ENCODE data around the gene ETV1. TPM values are rescaled to one million over a fixed set of nuclear protein-coding genes. Genes with fewer than 3 reads are reported as not detected.

ETV1 gene
- polyA plus RNA-seq, 1 experiment: 5.4 TPM

DNA sequence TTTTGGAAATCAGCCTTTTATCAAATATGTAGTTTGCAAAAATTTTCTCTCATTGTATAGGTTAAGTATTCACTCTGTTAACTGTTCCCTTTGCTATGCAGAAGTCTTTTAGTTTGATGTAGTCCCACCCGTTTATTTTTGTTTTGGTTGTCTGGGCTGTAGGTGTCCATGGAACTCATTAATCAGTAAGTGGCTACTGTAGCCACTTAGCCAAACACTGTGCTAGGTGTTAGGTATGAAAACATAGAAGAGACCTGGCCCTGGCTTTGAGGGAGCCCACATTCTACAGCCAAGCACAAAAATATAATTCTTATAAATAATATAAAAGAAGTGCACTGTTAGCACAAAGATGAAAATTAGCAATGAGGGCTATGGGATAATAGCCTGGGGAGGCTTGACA, 133.5 kb downstream of the ETV1 start:
- H3K27me3 ChIP-seq (ENCODE audit: control insufficient read depth, insufficient read depth, low read length): no peaks in the 10 kb centered on the region; the same call in 1 of the 2 replicates
- H3K4me3 ChIP-seq (ENCODE audit: low read depth, low read length): no peak overlapping the region
- POLR2A ChIA-PET: no interaction called here
- H3K36me3 ChIP-seq (ENCODE audit: control insufficient read depth, insufficient read depth, low read length): no peaks in the 10 kb centered on the region
- no peak for DNase-seq (ENCODE audit: low read depth)
- TF ChIP-seq, protein P1, sequence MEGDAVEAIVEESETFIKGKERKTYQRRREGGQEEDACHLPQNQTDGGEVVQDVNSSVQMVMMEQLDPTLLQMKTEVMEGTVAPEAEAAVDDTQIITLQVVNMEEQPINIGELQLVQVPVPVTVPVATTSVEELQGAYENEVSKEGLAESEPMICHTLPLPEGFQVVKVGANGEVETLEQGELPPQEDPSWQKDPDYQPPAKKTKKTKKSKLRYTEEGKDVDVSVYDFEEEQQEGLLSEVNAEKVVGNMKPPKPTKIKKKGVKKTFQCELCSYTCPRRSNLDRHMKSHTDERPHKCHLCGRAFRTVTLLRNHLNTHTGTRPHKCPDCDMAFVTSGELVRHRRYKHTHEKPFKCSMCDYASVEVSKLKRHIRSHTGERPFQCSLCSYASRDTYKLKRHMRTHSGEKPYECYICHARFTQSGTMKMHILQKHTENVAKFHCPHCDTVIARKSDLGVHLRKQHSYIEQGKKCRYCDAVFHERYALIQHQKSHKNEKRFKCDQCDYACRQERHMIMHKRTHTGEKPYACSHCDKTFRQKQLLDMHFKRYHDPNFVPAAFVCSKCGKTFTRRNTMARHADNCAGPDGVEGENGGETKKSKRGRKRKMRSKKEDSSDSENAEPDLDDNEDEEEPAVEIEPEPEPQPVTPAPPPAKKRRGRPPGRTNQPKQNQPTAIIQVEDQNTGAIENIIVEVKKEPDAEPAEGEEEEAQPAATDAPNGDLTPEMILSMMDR (IDR thresholded peaks at IDR 0.05; ENCODE audit: insufficient read depth, low read depth, low read length): no peak
- CTCF ChIA-PET: interaction anchor here (1.0 kb wide), 1 partner anchor 133 kb away, joined by 3 read pairs; the partner anchor contains the start of gene ETV1

GRCh38 chr7:13852281-13852968, 137.0 kb downstream of the ETV1 start:
- TF ChIP-seq, protein P1 (IDR thresholded peaks at IDR 0.05; ENCODE audit: insufficient read depth, low read depth, low read length): no peak
- DNase-seq (ENCODE audit: low read depth): no peak
- Histone ChIP-seq H3K27me3 (ENCODE audit: control insufficient read depth, insufficient read depth, low read length) (no peaks in the 10 kb centered on the region; the same call in 1 of the 2 replicates), H3K36me3 (ENCODE audit: control insufficient read depth, insufficient read depth, low read length) (no peaks in the 10 kb centered on the region), H3K4me3 (ENCODE audit: low read depth, low read length) (no peak overlapping the region)
- ChIA-PET POLR2A (no interaction called here), CTCF (no interaction called here)

- POLR2A ChIA-PET: no interaction called here
- no peak for DNase-seq (ENCODE audit: low read depth)
- no peaks in the 10 kb centered on the region for H3K36me3 ChIP-seq (ENCODE audit: control insufficient read depth, insufficient read depth, low read length)
- H3K4me3 ChIP-seq (ENCODE audit: low read depth, low read length): no peak overlapping the region
- TF ChIP-seq, protein P1 (IDR thresholded peaks at IDR 0.05; ENCODE audit: insufficient read depth, low read depth, low read length): no peak
- no peaks in the 10 kb centered on the region; the same call in 1 of the 2 replicates for H3K27me3 ChIP-seq (ENCODE audit: control insufficient read depth, insufficient read depth, low read length)
- CTCF ChIA-PET: no interaction called here
Observed at GRCh38 chr7:13851736-13852135, 137.7 kb downstream of the ETV1 start.

DNA sequence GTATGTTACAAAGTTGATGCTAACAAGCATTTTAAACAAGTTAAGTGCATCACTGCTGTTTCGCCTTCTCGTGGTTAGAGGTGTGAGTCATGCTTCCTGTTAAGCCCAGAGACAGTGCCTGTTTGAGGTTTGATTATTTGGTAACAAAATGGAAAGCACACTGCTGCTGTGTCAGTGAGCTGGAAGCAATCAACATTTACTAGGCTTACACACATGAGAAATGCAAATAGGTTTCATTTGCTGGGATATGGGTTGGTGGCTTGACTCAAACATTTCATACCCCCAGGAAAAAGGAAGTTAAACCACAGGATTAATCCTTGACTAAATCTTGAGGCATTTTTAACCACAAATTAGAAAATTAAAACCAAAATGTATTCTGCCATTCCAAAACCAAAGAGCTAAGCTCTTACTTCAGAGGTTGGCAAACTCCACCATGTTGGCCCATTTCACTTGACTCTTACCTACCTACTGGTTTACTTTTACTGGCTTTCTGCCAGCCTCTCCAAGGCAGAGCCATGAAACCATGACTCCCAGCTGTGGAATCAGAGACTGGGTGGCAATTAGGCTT, 139.2 kb downstream of the ETV1 start:
- TF ChIP-seq, protein P1 (IDR thresholded peaks at IDR 0.05; ENCODE audit: insufficient read depth, low read depth, low read length): no peak
- no peaks in the 10 kb centered on the region for H3K36me3 ChIP-seq (ENCODE audit: control insufficient read depth, insufficient read depth, low read length)
- ChIA-PET CTCF (no interaction called here), POLR2A (no interaction called here)
- no peak overlapping the region for H3K4me3 ChIP-seq (ENCODE audit: low read depth, low read length)
- no peaks in the 10 kb centered on the region; the same call in 1 of the 2 replicates for H3K27me3 ChIP-seq (ENCODE audit: control insufficient read depth, insufficient read depth, low read length)
- peak; percentile 95 for DNase-seq (ENCODE audit: low read depth)

DNA sequence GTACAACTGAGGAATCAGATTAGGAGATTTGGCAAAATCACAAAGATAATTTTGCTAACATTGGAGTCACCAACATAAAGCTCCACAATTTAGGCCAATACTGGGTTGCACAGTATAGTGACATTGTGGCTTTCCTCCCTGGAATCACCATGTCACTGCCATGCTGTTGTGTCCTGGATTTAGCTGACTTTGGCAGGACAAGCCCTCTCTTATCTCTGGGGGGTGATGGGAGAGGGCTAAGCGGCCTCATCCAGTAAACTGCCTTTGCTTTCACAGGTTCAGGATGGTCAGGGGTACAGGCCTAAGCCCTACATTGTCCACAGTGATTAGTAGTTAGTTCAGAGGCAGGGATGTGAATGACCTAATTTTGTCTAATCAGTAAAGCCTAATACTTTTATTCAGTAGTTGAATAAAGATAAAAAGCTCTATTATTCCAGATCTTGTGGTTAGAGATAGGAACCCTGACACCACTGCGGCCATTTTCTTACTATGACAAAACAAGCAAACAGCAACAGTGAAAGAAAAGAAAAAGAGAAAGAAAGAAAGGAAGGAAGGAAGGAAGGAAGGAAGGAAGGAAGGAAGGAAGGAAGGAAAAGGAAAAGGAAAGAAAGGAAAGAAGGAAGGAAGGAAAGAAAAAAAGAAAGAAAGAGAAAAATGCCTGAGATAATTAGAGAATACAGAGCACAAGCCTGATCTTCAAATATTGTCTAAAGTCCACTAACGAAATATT, 140.1 kb downstream of the ETV1 start:
- H3K36me3 ChIP-seq (ENCODE audit: control insufficient read depth, insufficient read depth, low read length): no peaks in the 10 kb centered on the region
- H3K4me3 ChIP-seq (ENCODE audit: low read depth, low read length): no peak overlapping the region
- no peak for DNase-seq (ENCODE audit: low read depth)

More for the DNA sequence above, 140.1 kb downstream of the ETV1 start:
- TF ChIP-seq, protein P1 (IDR thresholded peaks at IDR 0.05; ENCODE audit: insufficient read depth, low read depth, low read length): no peak
- ChIA-PET POLR2A (no interaction called here), CTCF (no interaction called here)
- no peaks in the 10 kb centered on the region; the same call in 1 of the 2 replicates for H3K27me3 ChIP-seq (ENCODE audit: control insufficient read depth, insufficient read depth, low read length)
